Caco-2 (cell line): ENCODE results near the gene GTF3C2. TPM values are rescaled to one million over a fixed set of nuclear protein-coding genes. Genes with fewer than 3 reads are reported as not detected.

ENCODE experiments used
- BruUV-seq: library from RNA; stranded (reverse); fragments of 400-500 nt; replicated peaks from 2 replicates; lab custom pipeline; 2021; lab: Mats Ljungman, UMichigan
- CTCF ChIA-PET: fragments of 300-600 bp; sonication (Branson Sonifier 250); formaldehyde crosslinking; loops from one replicate; lab custom pipeline; 2022; ENCODE audit warnings: antibody characterized with exemption; lab: Charles Lee
- POLR2A ChIA-PET: fragments of 300-600 bp; sonication (Branson Sonifier 250); formaldehyde crosslinking; loops from one replicate; lab custom pipeline; 2022; ENCODE audit warnings: antibody characterized with exemption; lab: Charles Lee
- DNase-seq, 2 experiments: peaks; one replicate each; pipeline versions ENCODE4 v3.0.0 to v3.0.0-alpha.2; 2020 to 2022
- H3K27me3 ChIP-seq: replicated peaks from 2 replicates; pipeline ENCODE4 v1.6.0; 2011; ENCODE audit warnings: low read length; ENCODE audit not compliant: control insufficient read depth, insufficient read depth
- H3K36me3 ChIP-seq: 2 replicates; pipeline ENCODE4 v1.5.1; 2011; ENCODE audit warnings: low read length; ENCODE audit not compliant: control insufficient read depth, insufficient read depth
- H3K4me1 ChIP-seq: fragments of 250-450 bp; sonication (Bioruptor Pico); 2 replicates; pipeline ENCODE4 v1.5.1; 2020; ENCODE audit warnings: mild to moderate bottlenecking
- H3K4me3 ChIP-seq: 2 replicates; pipeline ENCODE4 v1.5.1; 2011; ENCODE audit warnings: low read depth, mild to moderate bottlenecking, control low read depth, low read length
- H3K9me3 ChIP-seq: fragments of 250-450 bp; sonication (Bioruptor Pico); 2 replicates; pipeline ENCODE4 v1.5.1; 2020; ENCODE audit warnings: mild to moderate bottlenecking, moderate library complexity
- H3K27ac Mint-ChIP-seq: one replicate; pipeline ENCODE4 v1.8.0; 2022; ENCODE audit warnings: mixed read lengths; ENCODE audit not compliant: unreplicated experiment
- H3K27me3 Mint-ChIP-seq: one replicate; pipeline ENCODE4 v1.8.0; 2022; ENCODE audit warnings: mixed read lengths; ENCODE audit not compliant: insufficient read depth, unreplicated experiment
- H3K36me3 Mint-ChIP-seq: one replicate; pipeline ENCODE4 v1.8.0; 2022; ENCODE audit warnings: mild to moderate bottlenecking, mixed read lengths; ENCODE audit not compliant: insufficient read depth, unreplicated experiment
- H3K4me1 Mint-ChIP-seq: one replicate; pipeline ENCODE4 v1.8.0; 2022; ENCODE audit warnings: low read depth, mixed read lengths; ENCODE audit not compliant: unreplicated experiment
- H3K4me3 Mint-ChIP-seq: one replicate; pipeline ENCODE4 v1.8.0; 2022; ENCODE audit warnings: mild to moderate bottlenecking, moderate library complexity, mixed read lengths; ENCODE audit not compliant: unreplicated experiment
- H3K9me3 Mint-ChIP-seq: one replicate; pipeline ENCODE4 v1.8.0; 2022; ENCODE audit warnings: mixed read lengths; ENCODE audit not compliant: unreplicated experiment
- intact Hi-C: fragments of 100-400 bp; cut with micrococcal nuclease; formaldehyde crosslinking; loops from one replicate; pipeline ENCODE4 v1.10.0; 2022; ENCODE audit not compliant: unreplicated experiment
- total RNA-seq: library from RNA; stranded (reverse); gene quantifications from 2 replicates; pipeline ENCODE4 v1.2.3, GENCODE V29; 2022
- TF ChIP-seq, protein P1 (sequence below), 2 experiments: fragments of 200-600 bp in 1 of 2; IDR thresholded peaks; 1 replicate in 1 of 2; 2 replicates in 1 of 2; pipeline versions ENCODE4 v1.5.1 to v1.8.0; 2011 to 2022; ENCODE audit warnings: antibody characterized with exemption in 1 of 2, control low read depth in 1 of 2, inconsistent platforms in 1 of 2, low read depth in 1 of 2, low read length in 1 of 2, mild to moderate bottlenecking in 1 of 2, moderate library complexity in 1 of 2; ENCODE audit not compliant: insufficient read depth in 1 of 2, severe bottlenecking in 1 of 2, unreplicated experiment in 1 of 2

Gene GTF3C2
- total RNA-seq, 1 experiment from 2014 or later, result 91.4 TPM

DNA sequence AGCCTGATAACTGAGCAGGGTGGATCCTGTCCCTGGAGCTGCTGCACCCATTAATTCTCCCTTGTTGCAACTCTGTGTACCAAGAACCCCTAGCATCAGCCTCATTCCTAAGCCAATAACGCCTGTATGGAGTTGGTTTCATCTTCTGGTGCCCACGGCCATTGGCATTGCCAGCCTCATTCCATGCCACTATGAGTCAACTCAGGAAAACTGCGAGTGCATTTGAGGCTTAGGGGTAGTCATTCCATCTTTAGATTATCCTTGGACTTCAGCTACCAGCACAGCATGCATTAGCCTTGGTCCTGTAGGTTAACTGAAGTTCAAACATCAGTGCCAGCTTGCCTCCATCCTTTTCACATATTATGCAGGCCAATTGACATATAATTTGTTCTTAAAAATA lies 75.7 kb downstream of the GTF3C2 start:
- Histone ChIP-seq H3K36me3 (no peaks in the 10 kb centered on the region), H3K4me3 (no peak overlapping the region), H3K4me1 (peaks cover 7% of the 10 kb centered on the region), H3K9me3 (no peaks in the 10 kb centered on the region), H3K27me3 (no peaks in the 10 kb centered on the region)
- ChIA-PET POLR2A (no interaction called here), CTCF (interaction anchor here (0.7 to 2.8 kb wide), 4 partner anchors 12 to 319 kb away, joined by 3 to 40 read pairs (median 22); no protein-coding TSS in a partner anchor)
- no TSS peak for BruUV-seq
- Mint-ChIP-seq H3K4me1 (peaks cover 24% of the 10 kb centered on the region), H3K4me3 (no peak overlapping the region), H3K9me3 (no peaks in the 10 kb centered on the region), H3K27me3 (no peaks in the 10 kb centered on the region), H3K36me3 (no peaks in the 10 kb centered on the region), H3K27ac (no peak overlapping the region)
- TF ChIP-seq, protein P1, sequence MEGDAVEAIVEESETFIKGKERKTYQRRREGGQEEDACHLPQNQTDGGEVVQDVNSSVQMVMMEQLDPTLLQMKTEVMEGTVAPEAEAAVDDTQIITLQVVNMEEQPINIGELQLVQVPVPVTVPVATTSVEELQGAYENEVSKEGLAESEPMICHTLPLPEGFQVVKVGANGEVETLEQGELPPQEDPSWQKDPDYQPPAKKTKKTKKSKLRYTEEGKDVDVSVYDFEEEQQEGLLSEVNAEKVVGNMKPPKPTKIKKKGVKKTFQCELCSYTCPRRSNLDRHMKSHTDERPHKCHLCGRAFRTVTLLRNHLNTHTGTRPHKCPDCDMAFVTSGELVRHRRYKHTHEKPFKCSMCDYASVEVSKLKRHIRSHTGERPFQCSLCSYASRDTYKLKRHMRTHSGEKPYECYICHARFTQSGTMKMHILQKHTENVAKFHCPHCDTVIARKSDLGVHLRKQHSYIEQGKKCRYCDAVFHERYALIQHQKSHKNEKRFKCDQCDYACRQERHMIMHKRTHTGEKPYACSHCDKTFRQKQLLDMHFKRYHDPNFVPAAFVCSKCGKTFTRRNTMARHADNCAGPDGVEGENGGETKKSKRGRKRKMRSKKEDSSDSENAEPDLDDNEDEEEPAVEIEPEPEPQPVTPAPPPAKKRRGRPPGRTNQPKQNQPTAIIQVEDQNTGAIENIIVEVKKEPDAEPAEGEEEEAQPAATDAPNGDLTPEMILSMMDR (IDR thresholded peaks at IDR 0.05; ENCODE audit: insufficient read depth in 1 of 2, low read depth in 1 of 2, low read length in 1 of 2, severe bottlenecking in 1 of 2, unreplicated experiment in 1 of 2), result no peak
- no peak for DNase-seq
- intact Hi-C loops, result loop anchor here (1.0 to 10.0 kb wide), 4 partner anchors 16 to 186 kb away; no protein-coding TSS in a partner anchor

DNA sequence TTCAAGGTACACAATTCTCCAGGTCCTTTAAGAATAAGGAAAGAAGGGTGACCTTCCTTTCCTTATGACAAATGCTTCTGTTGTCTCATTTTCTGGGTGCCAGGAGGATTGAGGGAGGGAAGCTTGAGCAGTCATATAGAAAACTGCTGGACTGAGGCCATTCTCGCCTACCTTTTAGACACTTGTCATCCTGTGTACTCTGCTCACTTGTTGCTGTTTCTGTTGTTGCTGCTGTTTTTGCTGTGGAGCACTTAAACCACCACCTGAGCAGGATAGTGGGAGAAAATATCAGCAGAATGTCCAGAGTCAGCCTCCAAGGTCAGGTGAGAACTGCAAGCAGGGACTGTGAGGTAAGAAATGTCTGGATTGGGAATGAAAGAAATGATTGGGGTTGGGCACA lies 78.6 kb downstream of the GTF3C2 start:
- peaks cover 20% of the 10 kb centered on the region for H3K4me1 Mint-ChIP-seq
- H3K27ac Mint-ChIP-seq, result no peak overlapping the region
- intact Hi-C loops, result no loop called here
- H3K4me1 ChIP-seq, result peaks cover 3% of the 10 kb centered on the region
- H3K27me3 Mint-ChIP-seq, result no peaks in the 10 kb centered on the region
- H3K9me3 Mint-ChIP-seq, result no peaks in the 10 kb centered on the region
- H3K36me3 ChIP-seq, result no peaks in the 10 kb centered on the region
- BruUV-seq, result no TSS peak
- no peaks in the 10 kb centered on the region for H3K36me3 Mint-ChIP-seq
- DNase-seq, result no peak
- no peaks in the 10 kb centered on the region for H3K27me3 ChIP-seq
- CTCF ChIA-PET, result interaction anchor here (2.8 kb wide), 1 partner anchor 25 kb away, joined by 40 read pairs; no protein-coding TSS in a partner anchor
- no peak overlapping the region for H3K4me3 Mint-ChIP-seq
- TF ChIP-seq, protein P1 (IDR thresholded peaks at IDR 0.05; ENCODE audit: insufficient read depth in 1 of 2, low read depth in 1 of 2, low read length in 1 of 2, severe bottlenecking in 1 of 2, unreplicated experiment in 1 of 2), result no peak
- no peaks in the 10 kb centered on the region for H3K9me3 ChIP-seq
- POLR2A ChIA-PET, result no interaction called here
- no peak overlapping the region for H3K4me3 ChIP-seq

Other genes with a start within 250 kb of the GTF3C2 start
- 4.4 and 5.0 TPM in 2 replicates for gene CGREF1, start 237.6 kb downstream of the GTF3C2 start, total RNA-seq
- gene ABHD1, start 232.9 kb downstream of the GTF3C2 start, total RNA-seq, result 0.18 and 0.23 TPM in 2 replicates
- 62.5 and 65.3 TPM in 2 replicates for gene PREB, start 222.1 kb downstream of the GTF3C2 start, total RNA-seq
- gene PRR30, start 217.4 kb downstream of the GTF3C2 start, total RNA-seq, result not detected in 2 replicates
- gene TCF23, start 207.8 kb downstream of the GTF3C2 start, total RNA-seq, result not detected in 2 replicates
- gene ATRAID, start 144.7 kb downstream of the GTF3C2 start, total RNA-seq, result 150 and 157 TPM in 2 replicates
- gene SLC5A6, start 144.5 kb downstream of the GTF3C2 start, total RNA-seq, result 93.7 and 98.2 TPM in 2 replicates
- gene CAD, start 139.4 kb downstream of the GTF3C2 start, total RNA-seq, result 86.4 and 103 TPM in 2 replicates
- gene SLC30A3, start 93.7 kb downstream of the GTF3C2 start, total RNA-seq, result 3.9 and 4.3 TPM in 2 replicates
- 0.25 and 0.51 TPM in 2 replicates for gene DNAJC5G, start 81.3 kb downstream of the GTF3C2 start, total RNA-seq
- 0.25 TPM in 1 of 2 replicates, not detected in the other for gene TRIM54, start 74.3 kb downstream of the GTF3C2 start, total RNA-seq
- gene UCN, start 48.3 kb downstream of the GTF3C2 start, total RNA-seq, result 0.86 TPM in 1 of 2 replicates, not detected in the other
- gene MPV17, start 33.7 kb downstream of the GTF3C2 start, total RNA-seq, result 43.4 and 50.6 TPM in 2 replicates
- gene EIF2B4, start 13.6 kb upstream of the GTF3C2 start, total RNA-seq, result 79.7 and 91.3 TPM in 2 replicates
- gene SNX17, start 13.9 kb upstream of the GTF3C2 start, total RNA-seq, result 98.7 and 108 TPM in 2 replicates
- gene ZNF513, start 24.0 kb upstream of the GTF3C2 start, total RNA-seq, result 18.2 and 19.2 TPM in 2 replicates
- 140 and 149 TPM in 2 replicates for gene PPM1G, start 52.8 kb upstream of the GTF3C2 start, total RNA-seq
- gene NRBP1, start 71.9 kb upstream of the GTF3C2 start, total RNA-seq, result 148 and 169 TPM in 2 replicates
- gene KRTCAP3, start 85.6 kb upstream of the GTF3C2 start, total RNA-seq, result 47.8 and 53.9 TPM in 2 replicates
- 17.2 and 21.9 TPM in 2 replicates for gene IFT172, start 133.0 kb upstream of the GTF3C2 start, total RNA-seq
- gene FNDC4, start 138.4 kb upstream of the GTF3C2 start, total RNA-seq, result 2.4 and 2.5 TPM in 2 replicates
- gene GCKR, start 140.1 kb upstream of the GTF3C2 start, total RNA-seq, result 0.65 TPM in 1 of 2 replicates, not detected in the other
- 33.9 and 38.9 TPM in 2 replicates for gene ZNF512, start 226.3 kb upstream of the GTF3C2 start, total RNA-seq